A673 (cell line): ENCODE measurements around the gene PELI3. TPM values are rescaled to one million over a fixed set of nuclear protein-coding genes. Genes with fewer than 3 reads are reported as not detected.

Experiments used
- BruUV-seq: library from RNA; stranded (reverse); fragments of 400-500 nt; replicated peaks from 2 replicates; lab custom pipeline; 2021; lab: Mats Ljungman, UMichigan
- CTCF ChIA-PET: fragments of 300-600 bp; sonication (Branson Sonifier 250); formaldehyde crosslinking; loops from one replicate; lab custom pipeline; 2022; ENCODE audit warnings: antibody characterized with exemption; lab: Charles Lee
- POLR2A ChIA-PET: fragments of 300-600 bp; sonication (Branson Sonifier 250); formaldehyde crosslinking; loops from one replicate; lab custom pipeline; 2022; ENCODE audit warnings: antibody characterized with exemption; ENCODE audit not compliant: low non-redundant PET; lab: Charles Lee
- DNase-seq: peaks from one replicate; pipeline ENCODE4 v3.0.0-alpha.2; 2015; ENCODE audit warnings: low spot score
- H3K27ac ChIP-seq: fragments of 200-600 bp; sonication (generic); 2 replicates; pipeline ENCODE4 v1.5.1; 2016; ENCODE audit warnings: mixed run types, low read depth, mild to moderate bottlenecking, mixed read lengths, antibody characterized with exemption, low read length; ENCODE audit not compliant: poor library complexity, severe bottlenecking
- H3K27me3 ChIP-seq: fragments of 200-600 bp; sonication (generic); replicated peaks from 2 replicates; pipeline ENCODE4 v1.6.1; 2017; ENCODE audit warnings: mixed run types, low read depth, mild to moderate bottlenecking, mixed read lengths, antibody characterized with exemption, low read length; ENCODE audit not compliant: insufficient read depth, poor library complexity
- H3K36me3 ChIP-seq: fragments of 200-600 bp; sonication (generic); 2 replicates; pipeline ENCODE4 v1.6.1; 2016; ENCODE audit warnings: mixed run types, mild to moderate bottlenecking, mixed read lengths, antibody characterized with exemption, low read length; ENCODE audit not compliant: insufficient read depth, poor library complexity, severe bottlenecking
- H3K4me1 ChIP-seq: fragments of 200-600 bp; sonication (generic); 2 replicates; pipeline ENCODE4 v1.6.1; 2017; ENCODE audit warnings: mixed run types, mild to moderate bottlenecking, mixed read lengths, antibody characterized with exemption, low read length; ENCODE audit not compliant: insufficient read depth, poor library complexity, severe bottlenecking
- H3K4me3 ChIP-seq: fragments of 200-600 bp; sonication (generic); 2 replicates; pipeline ENCODE4 v1.5.1; 2016; ENCODE audit warnings: low read depth, mixed run types, mild to moderate bottlenecking, mixed read lengths, low read length; ENCODE audit not compliant: poor library complexity, severe bottlenecking
- H3K9me3 ChIP-seq: fragments of 200-600 bp; sonication (generic); 2 replicates; pipeline ENCODE4 v1.6.1; 2016; ENCODE audit warnings: mixed run types, low read depth, mild to moderate bottlenecking, mixed read lengths, antibody characterized with exemption, low read length; ENCODE audit not compliant: poor library complexity, severe bottlenecking
- CTCF ChIP-seq: fragments of 300-800, 200-600 bp; sonication (generic); conservative IDR thresholded peaks from 2 replicates; pipeline ENCODE4 v1.5.1; 2017; ENCODE audit warnings: low read depth, mild to moderate bottlenecking, antibody characterized with exemption, low read length, moderate library complexity, mixed read lengths
- EZH2 ChIP-seq: fragments of 200-600 bp; sonication (generic); IDR thresholded peaks from 2 replicates; pipeline ENCODE4 v1.6.1; 2017; ENCODE audit warnings: borderline replicate concordance, low read depth, mild to moderate bottlenecking, mixed read lengths, antibody characterized with exemption, low read length; ENCODE audit not compliant: poor library complexity, severe bottlenecking
- intact Hi-C: fragments of 100-400 bp; cut with micrococcal nuclease; formaldehyde crosslinking; loops from one replicate; pipeline ENCODE4 v1.10.0; 2022; ENCODE audit not compliant: unreplicated experiment
- total RNA-seq: library from RNA; stranded (reverse); gene quantifications from 2 replicates; pipeline ENCODE4 v1.2.3, GENCODE V29; 2021

Gene PELI3
- total RNA-seq, 1 experiment from 2014 or later = 15.4 TPM

- no peak for DNase-seq
- intact Hi-C loops = no loop called here
- ChIA-PET CTCF (interaction anchor here (0.7 kb wide), 1 partner anchor 18 kb away, joined by 3 read pairs; the partner anchor contains the start of gene BBS1), POLR2A (no interaction called here)
- H3K4me1 ChIP-seq = no peaks in the 10 kb centered on the region
- TF ChIP-seq CTCF (no peak), EZH2 (no peak)
- no TSS peak for BruUV-seq
- no peaks in the 10 kb centered on the region for H3K9me3 ChIP-seq
- H3K36me3 ChIP-seq = peaks cover 20% of the 10 kb centered on the region
- no peaks in the 10 kb centered on the region for H3K27me3 ChIP-seq
- H3K4me3 ChIP-seq = no peak overlapping the region
- H3K27ac ChIP-seq = no peak overlapping the region
Observed at GRCh38 chr11:66492161-66492865, 25.6 kb downstream of the PELI3 start.

GRCh38 chr11:66493130-66493529 lies 26.4 kb downstream of the PELI3 start:
- DNase-seq = no peak
- H3K36me3 ChIP-seq = peaks cover 21% of the 10 kb centered on the region
- H3K4me1 ChIP-seq = no peaks in the 10 kb centered on the region
- POLR2A ChIA-PET = no interaction called here
- CTCF ChIA-PET = no interaction called here
- BruUV-seq = no TSS peak
- no peak overlapping the region for H3K4me3 ChIP-seq
- intact Hi-C loops = no loop called here
- H3K27ac ChIP-seq = no peak overlapping the region
- H3K27me3 ChIP-seq = no peaks in the 10 kb centered on the region
- TF ChIP-seq EZH2 (no peak), CTCF (no peak)
- no peaks in the 10 kb centered on the region for H3K9me3 ChIP-seq

- TF ChIP-seq CTCF (no peak), EZH2 (no peak)
- Histone ChIP-seq H3K27me3 (no peaks in the 10 kb centered on the region), H3K27ac (no peak overlapping the region), H3K36me3 (peaks cover 21% of the 10 kb centered on the region), H3K4me3 (no peak overlapping the region), H3K9me3 (no peaks in the 10 kb centered on the region), H3K4me1 (no peaks in the 10 kb centered on the region)
- DNase-seq = no peak
- ChIA-PET CTCF (no interaction called here), POLR2A (no interaction called here)
- intact Hi-C loops = no loop called here
- BruUV-seq = no TSS peak
Observed at GRCh38 chr11:66494458-66494857, 27.8 kb downstream of the PELI3 start.
